Measurements from ENCODE around the gene PMS1. TPM values are rescaled to one million over a fixed set of nuclear protein-coding genes. Genes with fewer than 3 reads are reported as not detected.

The PMS1 gene
- total and polyA plus RNA-seq, 2 donors (not counting 1 experiment from before 2014, with no cell fraction given) = 14.9 to 44.2 TPM

DNA sequence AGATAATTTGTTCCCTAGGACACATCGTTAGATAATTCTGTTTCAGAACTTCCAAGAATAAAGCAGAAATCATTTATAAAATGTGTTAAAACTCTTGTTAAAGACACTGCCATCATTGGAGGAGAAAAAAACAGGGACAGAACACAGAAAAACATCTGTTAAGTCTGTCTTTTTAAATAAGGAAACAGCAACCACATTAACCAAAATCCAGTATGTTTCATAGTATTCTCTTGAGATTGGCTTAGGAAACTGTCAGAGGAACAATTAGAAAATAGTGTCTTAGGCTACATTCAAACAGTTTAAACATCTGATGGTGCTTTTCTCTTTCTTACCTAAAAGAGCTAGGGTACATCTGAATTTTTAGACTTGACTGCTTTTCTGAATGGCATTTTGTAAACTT, 81.6 kb downstream of the PMS1 start:
- WGBS (ENCODE audit: insufficient coverage) = no CpG with 5 or more reads among the region's 1 CpG
- ChIA-PET POLR2A (no interaction called here), CTCF (no interaction called here)
- H3K4me1 Mint-ChIP-seq = no peaks in the 10 kb centered on the region
- Histone ChIP-seq H3K36me3 (replicated peaks in 1 of 2; ENCODE audit: control extremely low read depth in 1 of 2, control insufficient read depth in 1 of 2, extremely low read depth in 1 of 2, insufficient read depth in 2 of 2, low read length in 1 of 2) (peaks cover 0 to 3% of the 10 kb centered on the region in 2 experiments), H3K9me3 (ENCODE audit: control extremely low read depth in 1 of 3, control insufficient read depth in 2 of 3, insufficient read depth in 1 of 3, low read length in 2 of 3) (peaks cover 0 to 2% (median 0%) of the 10 kb centered on the region in 3 donors), H3K27me3 (replicated peaks in 1 of 4; ENCODE audit: control extremely low read depth in 1 of 4, control insufficient read depth in 3 of 4, insufficient read depth in 4 of 4, low read length in 3 of 4) (no peaks in the 10 kb centered on the region), H3K9ac (ENCODE audit: low read length) (no peak overlapping the region), H3K27ac (ENCODE audit: low read length in 2 of 2) (peak overlapping the region in 1 of 2 donors; percentile 26), H4K20me1 (ENCODE audit: control insufficient read depth, insufficient read depth, low read length, poor library complexity, severe bottlenecking) (no peaks in the 10 kb centered on the region), H3K4me3 (ENCODE audit: control extremely low read depth in 1 of 5, extremely low read depth in 1 of 5, insufficient read depth in 1 of 5, low read depth in 2 of 5, low read length in 4 of 5) (no peak overlapping the region), H3K4me2 (replicated peaks; ENCODE audit: low read depth, low read length, poor library complexity, severe bottlenecking) (no peak overlapping the region), H3K79me2 (ENCODE audit: control insufficient read depth, insufficient read depth, low read length) (no peaks in the 10 kb centered on the region), H3K4me1 (ENCODE audit: control insufficient read depth in 2 of 2, insufficient read depth in 2 of 2, low read length in 2 of 2) (no peaks in the 10 kb centered on the region), H2AFZ (ENCODE audit: insufficient read depth, low read depth, low read length, poor library complexity, severe bottlenecking) (no peak overlapping the region)
- DNase-seq (no peak), ATAC-seq (ENCODE audit: low read depth) (no peak)
- no peak overlapping the region for H3K27ac Mint-ChIP-seq
- no peaks in the 10 kb centered on the region for H3K27me3 Mint-ChIP-seq
- intact Hi-C loops (cut with micrococcal nuclease) = no loop called here
- H3K9me3 Mint-ChIP-seq (ENCODE audit: insufficient read depth) = no peaks in the 10 kb centered on the region
- no peak for TF ChIP-seq EZH2 (IDR thresholded peaks at IDR 0.05; ENCODE audit: borderline replicate concordance, insufficient read depth, low read depth, low read length, poor library complexity, severe bottlenecking)
- TF ChIP-seq, protein P1, sequence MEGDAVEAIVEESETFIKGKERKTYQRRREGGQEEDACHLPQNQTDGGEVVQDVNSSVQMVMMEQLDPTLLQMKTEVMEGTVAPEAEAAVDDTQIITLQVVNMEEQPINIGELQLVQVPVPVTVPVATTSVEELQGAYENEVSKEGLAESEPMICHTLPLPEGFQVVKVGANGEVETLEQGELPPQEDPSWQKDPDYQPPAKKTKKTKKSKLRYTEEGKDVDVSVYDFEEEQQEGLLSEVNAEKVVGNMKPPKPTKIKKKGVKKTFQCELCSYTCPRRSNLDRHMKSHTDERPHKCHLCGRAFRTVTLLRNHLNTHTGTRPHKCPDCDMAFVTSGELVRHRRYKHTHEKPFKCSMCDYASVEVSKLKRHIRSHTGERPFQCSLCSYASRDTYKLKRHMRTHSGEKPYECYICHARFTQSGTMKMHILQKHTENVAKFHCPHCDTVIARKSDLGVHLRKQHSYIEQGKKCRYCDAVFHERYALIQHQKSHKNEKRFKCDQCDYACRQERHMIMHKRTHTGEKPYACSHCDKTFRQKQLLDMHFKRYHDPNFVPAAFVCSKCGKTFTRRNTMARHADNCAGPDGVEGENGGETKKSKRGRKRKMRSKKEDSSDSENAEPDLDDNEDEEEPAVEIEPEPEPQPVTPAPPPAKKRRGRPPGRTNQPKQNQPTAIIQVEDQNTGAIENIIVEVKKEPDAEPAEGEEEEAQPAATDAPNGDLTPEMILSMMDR (IDR thresholded peaks at IDR 0.05) = no peak
- no peak overlapping the region for H3K4me3 Mint-ChIP-seq

- Mint-ChIP-seq H3K27ac (no peak overlapping the region), H3K27me3 (no peaks in the 10 kb centered on the region), H3K9me3 (ENCODE audit: insufficient read depth) (no peaks in the 10 kb centered on the region), H3K4me1 (no peaks in the 10 kb centered on the region), H3K4me3 (no peak overlapping the region)
- DNase-seq (no peak), ATAC-seq (ENCODE audit: low read depth) (no peak)
- ChIA-PET CTCF (no interaction called here), POLR2A (no interaction called here)
- no CpG with 5 or more reads among the region's 1 CpG for WGBS (ENCODE audit: insufficient coverage)
- H3K4me1 ChIP-seq (ENCODE audit: control insufficient read depth in 2 of 2, insufficient read depth in 2 of 2, low read length in 2 of 2) = no peaks in the 10 kb centered on the region
- H3K4me3 ChIP-seq (ENCODE audit: control extremely low read depth in 1 of 5, extremely low read depth in 1 of 5, insufficient read depth in 1 of 5, low read depth in 2 of 5, low read length in 4 of 5) = no peak overlapping the region
- H3K4me2 ChIP-seq (replicated peaks; ENCODE audit: low read depth, low read length, poor library complexity, severe bottlenecking) = no peak overlapping the region
- intact Hi-C loops (cut with micrococcal nuclease) = no loop called here
- H3K27ac ChIP-seq (ENCODE audit: low read length in 2 of 2) = no peak overlapping the region
- H3K79me2 ChIP-seq (ENCODE audit: control insufficient read depth, insufficient read depth, low read length) = no peaks in the 10 kb centered on the region
- H4K20me1 ChIP-seq (ENCODE audit: control insufficient read depth, insufficient read depth, low read length, poor library complexity, severe bottlenecking) = no peaks in the 10 kb centered on the region
- TF ChIP-seq, protein P1 (IDR thresholded peaks at IDR 0.05) = no peak
- no peak for TF ChIP-seq EZH2 (IDR thresholded peaks at IDR 0.05; ENCODE audit: borderline replicate concordance, insufficient read depth, low read depth, low read length, poor library complexity, severe bottlenecking)
- no peaks in the 10 kb centered on the region for H3K27me3 ChIP-seq (replicated peaks in 1 of 4; ENCODE audit: control extremely low read depth in 1 of 4, control insufficient read depth in 3 of 4, insufficient read depth in 4 of 4, low read length in 3 of 4)
- H3K9ac ChIP-seq (ENCODE audit: low read length) = no peak overlapping the region
- H3K9me3 ChIP-seq (ENCODE audit: control extremely low read depth in 1 of 3, control insufficient read depth in 2 of 3, insufficient read depth in 1 of 3, low read length in 2 of 3) = peaks cover 0 to 2% (median 0%) of the 10 kb centered on the region in 3 donors
- H2AFZ ChIP-seq (ENCODE audit: insufficient read depth, low read depth, low read length, poor library complexity, severe bottlenecking) = no peak overlapping the region
- peaks cover 0 to 3% of the 10 kb centered on the region in 2 experiments for H3K36me3 ChIP-seq (replicated peaks in 1 of 2; ENCODE audit: control extremely low read depth in 1 of 2, control insufficient read depth in 1 of 2, extremely low read depth in 1 of 2, insufficient read depth in 2 of 2, low read length in 1 of 2)
Observed at GRCh38 chr2:189866296-189866695, 82.0 kb downstream of the PMS1 start.
